Breast epithelium (tissue), 3 donors: ENCODE data around the gene LYSMD1.

Experiments
- POLR2AphosphoS5 ChIP-seq, 3 donors: sonication (generic); formaldehyde crosslinking; IDR thresholded peaks; one replicate each; pipeline ENCODE4 v1.6.1; 2017; ENCODE audit warnings: antibody characterized with exemption in 3 of 3
- TF ChIP-seq, protein P1 (sequence below), 3 donors: fragments of 450-650 bp; IDR thresholded peaks; one replicate each; pipeline ENCODE4 v1.5.1; 2016 to 2017; ENCODE audit warnings: antibody characterized with exemption in 3 of 3, mild to moderate bottlenecking in 3 of 3, moderate library complexity in 3 of 3

- TF ChIP-seq, protein P1, sequence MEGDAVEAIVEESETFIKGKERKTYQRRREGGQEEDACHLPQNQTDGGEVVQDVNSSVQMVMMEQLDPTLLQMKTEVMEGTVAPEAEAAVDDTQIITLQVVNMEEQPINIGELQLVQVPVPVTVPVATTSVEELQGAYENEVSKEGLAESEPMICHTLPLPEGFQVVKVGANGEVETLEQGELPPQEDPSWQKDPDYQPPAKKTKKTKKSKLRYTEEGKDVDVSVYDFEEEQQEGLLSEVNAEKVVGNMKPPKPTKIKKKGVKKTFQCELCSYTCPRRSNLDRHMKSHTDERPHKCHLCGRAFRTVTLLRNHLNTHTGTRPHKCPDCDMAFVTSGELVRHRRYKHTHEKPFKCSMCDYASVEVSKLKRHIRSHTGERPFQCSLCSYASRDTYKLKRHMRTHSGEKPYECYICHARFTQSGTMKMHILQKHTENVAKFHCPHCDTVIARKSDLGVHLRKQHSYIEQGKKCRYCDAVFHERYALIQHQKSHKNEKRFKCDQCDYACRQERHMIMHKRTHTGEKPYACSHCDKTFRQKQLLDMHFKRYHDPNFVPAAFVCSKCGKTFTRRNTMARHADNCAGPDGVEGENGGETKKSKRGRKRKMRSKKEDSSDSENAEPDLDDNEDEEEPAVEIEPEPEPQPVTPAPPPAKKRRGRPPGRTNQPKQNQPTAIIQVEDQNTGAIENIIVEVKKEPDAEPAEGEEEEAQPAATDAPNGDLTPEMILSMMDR (IDR thresholded peaks at IDR 0.05): no peak
- TF ChIP-seq POLR2AphosphoS5 (IDR thresholded peaks at IDR 0.05): peak in 2 of 3 donors; percentile 68 to 75
These were observed 19.1 kb downstream of the LYSMD1 start, which contains the start of gene SEMA6C for GRCh38 chr1:151146412-151147131.
